ENCODE data around the gene TAF3.
"Not testable (repeated sequence)": the region's sequence is repeated elsewhere in the genome, so short reads cannot be mapped to it uniquely, and the experiment has no call there.

TAF3 gene

GRCh38 chr10:7811000-7811399 is 7.3 kb upstream of the TAF3 start:
- no peak for DNase-seq

- not testable (repeated sequence) for DNase-seq
Observed at GRCh38 chr10:7811743-7812142, 6.6 kb upstream of the TAF3 start.

- DNase-seq: no peak
Observed at GRCh38 chr10:7813481-7813880, 4.8 kb upstream of the TAF3 start.

GRCh38 chr10:7817576-7817975 is 729 bp upstream of the TAF3 start:
- no peak for DNase-seq

- no peak for DNase-seq
Observed at GRCh38 chr10:7817984-7818294, 366 bp upstream of the TAF3 start.

- peak; percentile 39 for DNase-seq
Observed at GRCh38 chr10:7819121-7819460, 786 bp downstream of the TAF3 start.

- no peak for DNase-seq
Observed at GRCh38 chr10:7824251-7824650, 5.9 kb downstream of the TAF3 start.

GRCh38 chr10:7826971-7827370 is 8.7 kb downstream of the TAF3 start:
- DNase-seq: peak; percentile 2

GRCh38 chr10:7829289-7829834 is 11.1 kb downstream of the TAF3 start:
- DNase-seq: no peak

GRCh38 chr10:7832060-7832459 is 13.8 kb downstream of the TAF3 start:
- no peak for DNase-seq

GRCh38 chr10:7833210-7833609 is 14.9 kb downstream of the TAF3 start:
- no peak for DNase-seq

GRCh38 chr10:7834262-7834661 is 16.0 kb downstream of the TAF3 start:
- DNase-seq: no peak

- DNase-seq: no peak
Observed at GRCh38 chr10:7836571-7836970, 18.3 kb downstream of the TAF3 start.

GRCh38 chr10:7846591-7846990 is 28.3 kb downstream of the TAF3 start:
- no peak for DNase-seq

- no peak for DNase-seq
Observed at GRCh38 chr10:7853226-7853842, 35.0 kb downstream of the TAF3 start.

- no peak for DNase-seq
Observed at GRCh38 chr10:7853890-7854289, 35.6 kb downstream of the TAF3 start.

- DNase-seq: no peak
Observed at GRCh38 chr10:7855205-7855604, 36.9 kb downstream of the TAF3 start.

- DNase-seq: no peak
Observed at GRCh38 chr10:7856678-7857077, 38.4 kb downstream of the TAF3 start.

GRCh38 chr10:7857262-7857661 is 39.0 kb downstream of the TAF3 start:
- no peak for DNase-seq

GRCh38 chr10:7861509-7862120 is 43.3 kb downstream of the TAF3 start:
- no peak for DNase-seq

- no peak for DNase-seq
Observed at GRCh38 chr10:7862121-7862514, 43.8 kb downstream of the TAF3 start.

GRCh38 chr10:7866176-7866575 is 47.9 kb downstream of the TAF3 start:
- no peak for DNase-seq

GRCh38 chr10:7872041-7872442 is 53.7 kb downstream of the TAF3 start:
- peak; percentile 37 for DNase-seq

GRCh38 chr10:7874864-7875263 is 56.6 kb downstream of the TAF3 start:
- DNase-seq: no peak

GRCh38 chr10:7876541-7877127 is 58.3 kb downstream of the TAF3 start:
- no peak for DNase-seq

All from NCI-H82 (cell line).